HL-60/S4 treated with retinoic acid at 250 ng/mL for 4 days and 3 days (cell line): ENCODE measurements around the gene AKNAD1.

Experiments
- in situ Hi-C: fragments of 300-500 bp; cut with MboI; formaldehyde crosslinking; loops from 2 replicates; pipeline ENCODE4 v1.7.0; 2022; ENCODE audit warnings: low sequenced_read_pairs

The AKNAD1 gene

DNA sequence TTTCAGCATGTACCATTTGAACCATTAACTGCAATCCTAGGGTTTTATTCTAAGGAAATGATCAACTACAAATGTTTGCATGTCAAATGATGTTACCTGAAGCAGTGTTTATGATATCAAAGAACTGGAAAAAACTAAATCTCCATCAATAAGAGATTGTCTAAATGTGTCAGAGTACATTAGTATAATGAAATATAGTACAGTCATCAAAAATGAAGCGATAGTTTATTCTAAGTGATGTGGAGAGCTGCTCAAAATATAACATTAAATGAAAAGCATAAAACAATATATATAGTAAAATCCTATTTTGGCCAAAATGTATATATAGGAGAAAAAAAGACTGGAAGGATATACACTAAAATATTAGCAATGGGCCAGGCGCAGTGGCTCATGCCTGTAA is 24.0 kb downstream of the AKNAD1 start:
- in situ Hi-C loops, result no loop called here

DNA sequence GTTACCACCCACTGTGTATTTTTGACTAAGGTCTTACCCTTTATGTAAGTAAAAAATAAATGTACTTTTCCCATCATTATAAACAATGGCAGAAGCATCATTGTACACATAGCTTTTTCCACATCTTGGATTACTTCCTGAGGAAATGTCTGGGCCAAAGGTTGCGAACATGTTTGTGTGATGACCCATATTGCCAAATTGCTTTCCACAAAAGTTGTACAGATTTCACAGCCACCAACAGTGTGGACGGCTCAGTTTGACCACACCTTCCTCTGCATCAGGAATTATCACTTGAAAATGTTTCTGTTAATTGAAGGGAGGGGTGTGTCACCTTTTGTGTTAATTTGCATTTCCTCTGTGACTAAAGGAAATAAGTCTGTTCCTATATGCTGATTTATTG is 25.7 kb downstream of the AKNAD1 start:
- in situ Hi-C loops, result no loop called here

DNA sequence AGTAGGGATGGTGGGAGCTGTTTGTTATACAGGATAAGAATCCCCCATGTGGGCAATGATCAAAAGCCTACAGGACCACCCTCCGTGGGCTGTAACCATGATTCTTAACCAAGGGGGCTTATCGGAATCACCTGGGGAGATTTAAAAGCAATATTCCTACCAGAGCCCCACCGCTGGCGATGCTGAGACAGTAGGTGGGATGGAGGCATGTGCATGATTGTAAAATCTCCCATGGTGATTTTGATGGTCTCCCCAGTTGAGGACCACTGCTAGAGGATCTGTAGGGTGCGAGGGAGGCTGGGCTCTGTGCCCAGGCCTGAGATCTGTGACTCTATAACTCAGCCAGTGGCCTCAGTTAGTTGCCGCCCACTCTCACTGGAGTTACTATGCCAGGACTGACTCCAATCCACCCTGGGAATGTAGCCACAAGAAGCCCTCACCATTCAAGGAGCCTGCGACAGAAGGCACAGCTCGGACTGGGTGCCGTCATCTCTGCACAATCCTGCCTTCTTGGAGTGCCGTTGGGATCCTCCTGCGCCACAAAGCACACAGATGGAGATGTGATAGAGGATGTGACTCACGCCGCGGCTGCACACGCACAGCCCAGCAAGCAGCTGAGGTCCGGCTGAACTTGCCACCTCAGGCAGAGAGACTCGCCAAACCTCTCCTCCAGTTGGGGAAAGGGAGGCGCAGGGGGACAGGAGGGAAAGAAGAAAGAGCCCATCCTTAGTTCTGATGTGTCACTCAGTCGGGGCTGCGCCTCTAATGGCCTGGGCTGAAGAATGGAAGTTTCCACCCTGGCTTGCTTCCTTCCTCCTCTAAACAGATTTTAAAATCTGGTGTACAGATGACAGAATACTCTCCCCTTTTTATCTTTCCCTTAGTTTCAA is 26.5 kb downstream of the AKNAD1 start:
- in situ Hi-C loops, result no loop called here

DNA sequence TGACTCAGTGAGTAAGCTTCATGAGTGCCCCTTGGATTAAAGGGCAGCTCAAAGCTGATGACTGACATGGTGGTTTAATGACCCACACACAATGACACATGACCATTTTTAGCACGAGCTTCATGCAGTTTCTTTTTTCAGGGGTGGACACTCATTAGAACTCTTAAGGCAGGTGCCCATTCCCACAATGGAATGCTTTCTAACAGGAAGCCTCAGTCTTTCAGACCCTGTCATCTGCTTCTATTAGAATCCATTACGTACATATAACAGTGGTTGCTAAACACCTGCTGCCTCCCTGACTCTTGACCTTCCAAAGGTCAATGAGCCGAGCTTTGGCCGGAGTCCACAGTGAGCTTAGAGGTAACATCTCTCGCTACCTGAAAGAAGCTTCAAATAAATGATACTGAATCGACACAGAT is 27.4 kb downstream of the AKNAD1 start:
- in situ Hi-C loops, result no loop called here

DNA sequence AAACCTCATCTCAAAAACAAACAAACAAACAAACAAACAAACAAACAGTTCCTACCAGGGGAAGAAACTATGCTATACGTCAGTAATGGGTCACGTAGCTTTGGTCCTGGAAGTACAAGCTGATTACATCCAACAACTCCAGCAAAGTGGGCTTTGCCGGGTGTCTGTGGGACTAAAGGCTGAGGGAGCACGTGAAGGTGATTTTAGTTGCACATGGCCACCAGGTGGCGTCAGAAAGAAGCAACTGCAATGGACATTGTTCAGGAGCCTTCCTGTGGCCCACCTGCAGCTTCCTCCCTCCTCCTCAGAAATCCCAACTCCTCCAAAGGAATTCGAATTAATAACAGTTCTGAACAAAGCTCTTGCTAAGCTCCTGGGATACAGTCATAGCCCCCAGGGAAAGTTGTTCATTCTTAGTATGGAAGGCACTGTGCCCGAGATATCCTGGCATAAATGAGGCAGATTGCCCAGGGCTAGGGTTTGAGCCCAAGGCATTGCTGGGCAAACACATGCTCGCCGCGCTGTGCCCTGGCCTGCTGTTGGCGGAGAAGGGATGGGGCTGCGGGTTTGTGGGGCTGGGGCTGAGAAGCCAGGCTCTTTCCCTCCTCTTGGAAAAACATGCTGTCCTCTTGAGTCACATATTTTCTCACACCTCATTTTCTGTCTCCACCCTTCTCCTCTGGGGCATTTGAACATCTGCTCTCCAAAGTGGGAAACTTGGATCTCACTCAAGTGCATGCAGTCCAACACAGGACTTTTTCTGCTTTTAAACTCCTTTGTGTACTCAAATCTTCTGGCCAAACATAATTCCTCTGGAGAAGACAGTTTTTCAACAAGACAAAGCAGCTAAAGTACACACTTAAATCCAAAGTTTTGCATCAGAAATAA is 28.6 kb downstream of the AKNAD1 start:
- in situ Hi-C loops, result no loop called here

DNA sequence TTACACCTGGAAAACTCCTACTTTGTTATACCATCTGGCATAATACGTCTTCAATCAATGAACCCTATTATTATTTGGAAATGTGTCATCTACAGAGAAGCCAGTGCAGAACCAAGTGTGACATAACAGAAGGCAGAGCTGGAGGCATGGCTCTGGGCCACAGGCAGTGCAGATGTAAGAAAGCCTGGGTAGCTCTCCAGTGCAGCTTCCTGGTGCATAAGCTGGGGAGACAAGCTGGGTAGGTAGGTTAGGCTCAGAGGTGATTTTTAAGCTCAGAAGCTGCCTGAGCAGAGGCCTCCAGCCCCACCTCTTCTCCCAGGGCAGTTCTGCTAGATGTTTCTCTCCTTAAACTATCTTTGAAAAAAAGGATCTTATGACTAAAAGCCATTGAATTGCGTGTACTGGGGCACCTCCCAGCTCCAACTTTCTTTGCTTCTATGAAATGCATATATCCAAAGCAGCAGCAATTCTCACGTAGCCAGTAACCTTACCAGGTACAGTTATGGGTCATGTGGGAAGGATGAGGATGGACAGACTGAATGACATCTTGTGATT is 30.7 kb downstream of the AKNAD1 start:
- in situ Hi-C loops, result no loop called here

DNA sequence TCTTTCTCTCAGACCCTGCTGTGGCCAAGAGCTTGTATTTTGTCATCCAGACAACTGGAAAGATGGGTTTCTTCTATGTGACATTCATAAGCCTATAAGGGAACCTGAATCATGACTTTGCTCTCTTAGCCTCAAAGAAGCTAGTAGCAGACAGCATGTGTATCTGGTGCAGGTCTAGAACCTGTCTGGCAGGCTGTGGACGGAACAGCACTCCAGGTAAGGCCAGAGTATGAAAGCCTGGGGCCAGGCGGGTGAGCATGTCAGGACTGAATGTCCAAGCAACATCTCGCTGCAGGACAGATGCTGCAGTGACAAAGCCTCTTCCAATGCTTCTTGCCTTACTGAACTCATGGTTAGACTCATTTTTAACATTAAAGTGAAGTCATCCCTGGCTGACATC is 32.8 kb downstream of the AKNAD1 start:
- in situ Hi-C loops, result no loop called here

DNA sequence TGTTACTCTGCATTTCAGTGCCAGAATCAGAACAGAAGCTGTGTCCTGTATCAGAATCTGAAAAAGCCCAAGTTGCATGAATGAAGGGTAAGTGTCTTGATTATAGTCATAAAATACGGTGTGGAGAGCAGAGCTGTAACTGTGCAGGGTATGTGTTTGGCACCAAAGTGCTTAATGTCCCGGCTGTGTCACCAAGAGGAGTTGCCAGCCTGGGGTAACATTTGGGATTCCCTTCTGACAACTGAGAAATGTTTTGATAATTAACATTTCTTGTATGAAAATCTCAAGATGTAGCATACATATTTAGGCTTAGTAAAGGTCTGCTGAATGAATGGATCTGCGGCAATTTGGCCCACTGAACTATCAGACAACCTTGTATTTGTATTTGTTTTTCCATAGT is 33.3 kb downstream of the AKNAD1 start:
- in situ Hi-C loops, result no loop called here

DNA sequence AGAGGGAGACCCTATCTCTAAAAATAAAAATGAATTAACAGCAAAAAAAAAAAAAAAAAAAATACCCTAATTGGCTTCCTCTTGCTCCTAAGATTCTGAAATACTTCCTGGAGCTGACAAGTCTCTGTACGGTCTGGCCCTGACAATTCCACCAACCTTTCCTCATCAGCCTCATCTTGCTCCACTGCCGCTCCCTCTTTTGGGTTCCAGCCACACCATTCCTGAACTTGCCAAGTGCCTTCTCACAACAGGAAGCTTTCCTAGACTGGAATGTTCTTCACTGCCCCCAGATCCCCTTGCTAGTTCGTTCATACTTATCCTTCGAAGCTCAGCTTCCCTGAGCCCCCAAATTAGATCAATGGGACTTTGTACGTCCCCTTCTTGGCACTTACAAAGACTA is 37.0 kb downstream of the AKNAD1 start:
- in situ Hi-C loops, result no loop called here

DNA sequence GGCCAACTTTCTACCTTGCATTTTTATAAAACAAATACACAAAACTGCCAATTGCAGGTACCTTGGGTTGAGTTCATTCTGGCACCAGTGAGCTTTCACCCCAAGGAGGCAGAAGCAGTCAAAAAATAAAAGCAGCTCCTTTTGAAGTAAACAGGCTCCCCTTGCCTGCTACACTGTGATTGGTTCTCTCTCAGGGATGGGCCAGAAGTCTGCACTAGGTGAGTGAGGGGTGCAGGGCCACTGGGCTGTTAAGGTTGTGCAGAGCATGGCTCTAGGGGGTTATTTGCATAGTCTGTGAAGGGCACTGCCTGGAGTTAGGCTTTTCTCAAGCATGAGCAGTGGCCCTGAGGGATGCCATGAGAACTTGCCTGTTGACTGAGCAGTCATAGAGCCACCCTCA is 39.1 kb downstream of the AKNAD1 start:
- in situ Hi-C loops, result no loop called here

DNA sequence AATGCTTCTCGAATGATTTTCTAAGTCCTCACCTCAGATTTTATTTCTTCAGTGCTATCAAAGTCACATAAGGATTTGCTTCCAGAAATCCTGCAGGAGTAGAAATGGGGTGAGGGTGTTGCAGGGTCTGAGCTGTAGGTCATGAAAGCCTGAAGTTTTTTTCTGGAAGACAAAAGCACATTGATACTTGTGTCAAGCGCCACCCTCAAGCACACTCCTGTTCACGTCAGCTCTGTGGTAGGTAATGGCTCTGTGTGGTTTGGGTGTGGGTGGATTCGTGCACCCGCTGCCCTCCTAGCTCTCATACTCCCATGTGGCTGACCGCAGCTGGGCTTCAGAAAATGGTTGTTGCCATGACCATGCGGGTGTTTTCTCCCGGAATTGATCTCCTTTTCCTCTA is 39.9 kb downstream of the AKNAD1 start:
- in situ Hi-C loops, result no loop called here

DNA sequence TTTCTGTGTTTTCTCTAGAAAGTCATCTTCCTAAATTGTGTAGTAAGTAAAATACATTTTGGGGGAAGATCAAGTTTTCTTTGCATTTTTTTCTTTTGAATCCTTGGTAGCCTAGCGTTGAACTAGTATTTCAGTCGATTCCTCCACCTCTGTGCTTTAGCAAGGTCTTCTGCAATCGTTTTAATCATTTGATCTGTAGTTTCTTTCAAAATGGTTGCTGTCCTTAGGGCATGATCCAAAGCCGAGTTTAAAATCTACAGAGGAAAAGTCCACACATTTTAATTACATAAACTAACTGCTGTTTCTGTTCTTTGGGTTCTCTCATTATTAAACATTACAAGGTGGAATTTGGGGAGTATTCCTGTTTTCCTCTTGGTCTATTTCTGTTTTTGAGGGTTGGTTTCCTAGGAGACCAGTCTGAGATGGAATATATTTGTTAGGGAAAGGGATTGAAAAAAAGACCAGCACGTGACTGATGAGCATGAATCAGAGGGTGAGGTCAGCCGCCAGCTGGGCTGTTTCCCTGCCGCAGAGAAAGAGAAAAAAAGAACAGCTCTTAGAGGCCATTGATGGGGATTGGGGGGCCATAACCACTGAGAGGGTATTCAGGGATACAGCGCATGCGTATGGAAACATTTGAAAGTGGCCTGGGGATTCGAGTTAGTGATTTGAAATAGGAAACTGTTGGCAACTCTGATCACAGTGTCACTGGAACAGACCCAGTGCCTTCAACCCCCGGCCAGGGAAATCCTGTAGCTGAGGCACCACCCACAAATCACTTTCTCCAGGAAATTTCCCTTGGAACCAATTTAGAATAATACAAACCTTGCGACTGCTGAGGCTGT is 40.6 kb downstream of the AKNAD1 start:
- in situ Hi-C loops, result no loop called here

DNA sequence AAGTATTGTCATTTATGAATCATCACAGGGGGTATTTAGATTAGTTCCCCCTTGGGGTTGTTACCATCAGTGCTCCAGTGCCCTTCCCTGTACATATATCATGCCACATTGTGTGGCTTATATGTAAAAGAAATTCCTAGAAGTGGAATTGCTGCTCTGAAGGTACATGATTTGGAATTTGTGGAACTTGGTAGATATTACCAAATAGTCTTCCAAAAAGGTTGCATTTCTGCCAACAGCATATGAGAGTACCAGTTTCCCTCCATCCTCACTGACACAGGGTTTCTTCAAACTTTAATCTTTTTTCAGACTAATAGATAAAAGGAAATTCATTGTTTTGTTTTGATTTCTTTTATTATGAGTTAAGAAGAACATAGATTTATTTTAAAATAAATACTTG is 41.3 kb downstream of the AKNAD1 start:
- in situ Hi-C loops, result no loop called here

DNA sequence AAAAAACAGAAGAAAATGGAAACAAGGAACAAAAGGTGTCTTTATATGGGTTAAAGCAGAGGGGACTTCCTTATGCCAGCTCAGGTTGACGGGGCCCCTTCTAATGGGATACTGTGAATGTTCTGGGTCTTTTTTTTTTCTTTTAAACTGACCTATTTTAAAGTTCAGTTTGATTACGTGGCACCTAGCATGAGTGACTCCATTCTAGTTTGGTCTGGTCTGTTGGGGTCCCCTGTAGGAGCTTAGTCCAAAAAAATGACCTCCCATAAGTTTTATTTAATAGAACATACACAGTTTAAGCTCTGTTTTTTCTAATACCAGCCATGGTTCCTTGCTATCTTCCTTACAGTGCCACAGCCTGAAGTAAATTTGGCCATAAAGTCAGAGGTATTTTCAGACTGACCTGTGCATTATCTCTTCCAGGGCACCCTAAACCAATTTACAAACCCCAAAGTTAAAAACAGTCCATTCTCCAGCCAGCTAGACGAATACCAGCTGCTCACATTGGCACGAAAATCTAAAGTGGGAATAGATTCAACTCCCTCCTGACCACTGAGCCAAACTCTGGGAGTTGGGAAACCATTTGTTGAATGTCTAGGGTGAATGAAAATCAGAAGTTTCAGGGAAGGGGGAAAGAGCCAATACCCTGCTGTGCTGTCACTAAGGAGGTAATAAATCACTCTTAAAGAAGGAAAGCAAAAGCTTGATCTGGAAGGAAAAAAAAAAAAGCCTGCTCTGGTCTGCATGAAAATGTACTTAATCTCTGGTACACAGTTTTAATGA is 42.4 kb downstream of the AKNAD1 start:
- in situ Hi-C loops, result no loop called here

DNA sequence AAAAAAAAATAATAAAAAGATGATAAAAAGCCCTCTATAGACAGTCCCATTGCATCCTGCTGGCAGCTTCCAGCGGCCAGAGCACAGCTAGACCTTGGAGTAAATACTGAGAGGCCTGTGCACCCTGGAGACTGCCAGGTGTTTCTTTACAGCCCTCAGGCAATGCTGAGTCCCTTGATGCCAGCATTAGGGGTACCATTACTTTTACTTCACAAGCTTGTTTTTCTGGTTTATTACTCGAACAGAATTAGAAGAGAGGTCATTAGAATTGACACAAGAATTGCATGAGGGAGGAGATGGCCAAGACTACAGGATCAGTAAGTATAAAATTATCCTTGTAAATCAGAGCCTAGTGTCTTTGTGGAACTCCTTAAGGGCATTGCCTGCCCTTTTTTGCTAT is 43.6 kb downstream of the AKNAD1 start:
- in situ Hi-C loops, result no loop called here

DNA sequence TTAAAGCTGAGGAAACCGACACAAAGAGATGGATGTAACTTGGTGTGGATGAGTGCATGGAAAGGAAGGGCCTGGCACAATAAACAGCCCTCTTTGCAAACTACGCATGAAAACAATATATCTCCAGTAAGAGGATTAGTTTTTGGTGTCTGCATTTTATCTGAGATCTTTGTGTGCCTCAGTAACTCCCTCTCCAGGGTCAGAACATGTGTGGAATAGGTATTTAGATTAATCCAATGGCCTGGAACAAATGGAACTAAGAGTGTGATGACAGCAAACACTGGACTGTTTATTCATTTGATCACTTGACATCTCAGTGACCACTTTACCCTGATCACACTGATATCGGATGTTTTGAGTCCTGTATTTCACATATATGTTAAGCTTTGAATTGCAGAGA is 45.3 kb downstream of the AKNAD1 start:
- in situ Hi-C loops, result no loop called here

DNA sequence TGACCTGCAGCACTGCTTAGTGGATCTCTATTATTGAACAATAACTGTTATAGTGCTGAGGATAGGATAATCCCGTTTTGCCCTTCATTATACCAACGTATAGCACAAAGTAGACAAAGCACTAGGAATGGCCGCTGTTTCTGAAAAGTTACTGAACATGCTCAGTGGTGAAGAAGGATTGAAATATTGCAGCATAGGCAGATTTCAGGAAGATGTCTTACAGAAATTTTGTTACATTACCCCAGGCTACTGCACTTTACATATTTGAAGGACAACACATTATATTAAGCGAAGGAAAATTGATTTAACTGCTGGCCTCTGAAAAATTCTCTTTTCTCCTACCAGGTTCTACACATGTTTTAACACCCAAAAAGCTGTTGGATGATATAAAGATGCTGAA is 48.5 kb downstream of the AKNAD1 start:
- in situ Hi-C loops, result no loop called here

DNA sequence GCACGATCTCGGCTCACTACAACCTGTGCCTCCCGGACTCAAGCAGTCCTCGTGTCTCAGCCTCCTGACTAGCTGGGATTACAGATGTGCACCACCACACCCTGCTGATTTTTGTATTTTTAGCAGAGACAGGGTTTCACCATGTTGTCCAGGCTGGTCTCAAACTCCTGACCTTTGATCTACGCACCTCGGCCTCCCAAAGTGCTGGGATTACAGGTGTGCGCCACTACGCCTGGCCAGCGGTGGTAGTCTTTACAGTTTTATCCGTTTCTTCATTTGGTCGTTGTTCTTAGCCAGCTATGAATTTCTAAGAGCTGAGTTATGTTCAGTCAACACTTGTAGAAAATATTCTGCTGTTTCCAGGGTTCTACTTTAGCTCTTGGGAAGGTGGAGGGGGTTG is 53.3 kb downstream of the AKNAD1 start:
- in situ Hi-C loops, result no loop called here

DNA sequence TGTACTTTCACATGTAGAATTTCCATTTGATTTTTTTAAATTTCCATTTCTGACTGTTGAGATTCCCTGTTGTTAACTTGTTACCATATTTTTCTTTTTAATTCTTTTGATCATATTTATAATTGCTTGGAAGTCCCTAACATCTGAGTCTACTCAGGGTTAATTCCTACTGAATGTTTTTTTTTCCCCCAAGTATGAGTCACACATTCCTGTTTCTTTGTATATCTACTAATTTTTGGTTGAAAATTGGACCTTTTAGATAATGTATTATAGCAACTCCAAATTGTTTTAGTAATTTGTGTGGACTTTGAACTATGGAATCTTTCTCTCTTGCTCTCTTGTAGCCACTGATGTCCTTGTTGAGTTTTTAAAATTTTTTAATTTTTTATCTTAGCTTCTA is 55.8 kb downstream of the AKNAD1 start:
- in situ Hi-C loops, result no loop called here

DNA sequence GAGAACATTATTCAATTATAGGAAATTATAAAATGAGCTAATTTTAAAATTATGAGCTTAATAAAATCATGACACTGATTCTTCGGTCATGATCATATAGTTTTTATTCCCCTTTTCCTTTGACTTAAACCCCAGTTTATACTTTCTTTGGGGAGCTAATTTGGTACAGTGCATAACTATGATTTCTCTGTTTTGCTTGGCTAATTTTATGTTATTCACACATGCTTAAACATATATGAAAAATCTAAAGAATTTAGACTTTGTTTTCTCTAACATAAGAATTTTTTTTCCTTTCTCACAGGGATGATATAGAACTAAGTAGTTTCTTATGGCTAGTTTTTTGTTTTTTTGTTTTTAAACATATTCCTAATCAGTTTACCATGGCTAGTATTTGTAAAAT is 57.9 kb downstream of the AKNAD1 start:
- in situ Hi-C loops, result no loop called here
